Spleen (tissue), 7 donors: Measurements from ENCODE around the gene BAG5.

Source experiments
- POLR2AphosphoS5 ChIP-seq, 3 donors: sonication (generic); formaldehyde crosslinking; IDR thresholded peaks; one replicate each; pipeline ENCODE4 v1.5.1; 2017; ENCODE audit warnings: antibody characterized with exemption in 3 of 3
- TF ChIP-seq, protein P1 (sequence below), 11 experiments: fragments of 200-600 bp in 7 of 11; fragments of 450-650 bp in 4 of 11; sonication (generic) in 4 of 11; IDR thresholded peaks in 8 of 11; conservative IDR thresholded peaks in 3 of 11; 1 replicate in 7 of 11; 2 replicates in 4 of 11; pipeline versions ENCODE4 v1.4.0 to v1.8.0; 2016 to 2021; ENCODE audit warnings: antibody characterized with exemption in 11 of 11, inconsistent platforms in 4 of 11, mild to moderate bottlenecking in 1 of 11
- donor health status: DM: no; HTN: no; CAD: no; lungs with moderate emphysema.
- donor health status: DM: no; HTN: no; CAD: no.
- donor health status: DM: no; HTN: no; CAD: no.

GRCh38 chr14:103552846-103553210 is 9.6 kb downstream of the BAG5 start:
- TF ChIP-seq POLR2AphosphoS5 (IDR thresholded peaks at IDR 0.05) = no peak
- TF ChIP-seq, protein P1, sequence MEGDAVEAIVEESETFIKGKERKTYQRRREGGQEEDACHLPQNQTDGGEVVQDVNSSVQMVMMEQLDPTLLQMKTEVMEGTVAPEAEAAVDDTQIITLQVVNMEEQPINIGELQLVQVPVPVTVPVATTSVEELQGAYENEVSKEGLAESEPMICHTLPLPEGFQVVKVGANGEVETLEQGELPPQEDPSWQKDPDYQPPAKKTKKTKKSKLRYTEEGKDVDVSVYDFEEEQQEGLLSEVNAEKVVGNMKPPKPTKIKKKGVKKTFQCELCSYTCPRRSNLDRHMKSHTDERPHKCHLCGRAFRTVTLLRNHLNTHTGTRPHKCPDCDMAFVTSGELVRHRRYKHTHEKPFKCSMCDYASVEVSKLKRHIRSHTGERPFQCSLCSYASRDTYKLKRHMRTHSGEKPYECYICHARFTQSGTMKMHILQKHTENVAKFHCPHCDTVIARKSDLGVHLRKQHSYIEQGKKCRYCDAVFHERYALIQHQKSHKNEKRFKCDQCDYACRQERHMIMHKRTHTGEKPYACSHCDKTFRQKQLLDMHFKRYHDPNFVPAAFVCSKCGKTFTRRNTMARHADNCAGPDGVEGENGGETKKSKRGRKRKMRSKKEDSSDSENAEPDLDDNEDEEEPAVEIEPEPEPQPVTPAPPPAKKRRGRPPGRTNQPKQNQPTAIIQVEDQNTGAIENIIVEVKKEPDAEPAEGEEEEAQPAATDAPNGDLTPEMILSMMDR (IDR thresholded peaks at IDR 0.05 in 8 of 11, conservative IDR thresholded peaks at IDR 0.05 in 3 of 11) = no peak
